HTR-8/SVneo (cell line): ENCODE measurements around the gene KCNH4.
A peak's percentile ranks its signal among the peaks of the same experiment; 100 is the strongest.
"Not testable (repeated sequence)": the region's sequence is repeated elsewhere in the genome, so short reads cannot be mapped to it uniquely, and the experiment has no call there.

ENCODE experiments used
- DNase-seq: peaks from one replicate; pipeline ENCODE4 v3.0.0; 2011; ENCODE audit warnings: low spot score, mixed read lengths; ENCODE audit not compliant: insufficient read length
- FAIRE-seq: peaks from 2 replicates; lab custom pipeline; 2011; peaks lifted over from hg19 to GRCh38; lab: Jason Lieb, UNC

Gene KCNH4

GRCh38 chr17:42197564-42198156, 16.7 kb upstream of the KCNH4 start:
- FAIRE-seq (no peak), DNase-seq (no peak)

GRCh38 chr17:42193969-42194899, 13.3 kb upstream of the KCNH4 start, which contains the start of gene GHDC:
GHDC (minus strand) TSS chr17:42194494; CDS start chr17:42193581, 913 bp downstream.
- FAIRE-seq (peak; percentile 79), DNase-seq (peak; percentile 91)

GRCh38 chr17:42193216-42193968, 12.4 kb upstream of the KCNH4 start:
- no peak for DNase-seq
- no peak for FAIRE-seq

- no peak for DNase-seq
- no peak for FAIRE-seq
Observed at GRCh38 chr17:42192189-42193126, 11.5 kb upstream of the KCNH4 start.

- FAIRE-seq (no peak), DNase-seq (no peak)
Observed at GRCh38 chr17:42191275-42191608, 10.3 kb upstream of the KCNH4 start.

GRCh38 chr17:42190491-42191274, 9.7 kb upstream of the KCNH4 start:
- FAIRE-seq (no peak), DNase-seq (no peak)

GRCh38 chr17:42189651-42189965, 8.7 kb upstream of the KCNH4 start:
- FAIRE-seq (no peak), DNase-seq (no peak)

- FAIRE-seq (no peak), DNase-seq (no peak)
Observed at GRCh38 chr17:42188749-42189650, 8.1 kb upstream of the KCNH4 start.

GRCh38 chr17:42187833-42188232, 6.9 kb upstream of the KCNH4 start:
- FAIRE-seq = no peak
- no peak for DNase-seq

- not testable (repeated sequence) for DNase-seq, FAIRE-seq
Observed at GRCh38 chr17:42186191-42186590, 5.2 kb upstream of the KCNH4 start.

- DNase-seq (no peak), FAIRE-seq (no peak)
Observed at GRCh38 chr17:42185621-42185930, 4.6 kb upstream of the KCNH4 start.

- DNase-seq = no peak
- no peak for FAIRE-seq
Observed at GRCh38 chr17:42184713-42185620, 4.0 kb upstream of the KCNH4 start, which contains the start of gene HCRT. HCRT (minus strand) TSS chr17:42185452; CDS start chr17:42185365, 87 bp downstream.

- no peak for FAIRE-seq
Observed at GRCh38 chr17:42183741-42184711, 3.1 kb upstream of the KCNH4 start.

GRCh38 chr17:42182927-42183734, 2.2 kb upstream of the KCNH4 start:
- FAIRE-seq = peak; percentile 13
- no peak for DNase-seq

More at GRCh38 chr17:42183741-42184711, 3.1 kb upstream of the KCNH4 start:
- no peak for DNase-seq

GRCh38 chr17:42181851-42182207, 887 bp upstream of the KCNH4 start:
- FAIRE-seq (no peak), DNase-seq (no peak)
